Stimulated activated CD8-positive, alpha-beta memory T cell treated with anti-CD3 and anti-CD28 coated beads, Interleukin-7, amount 100 ng/mL, for 24 hours (primary cell): ENCODE results near the gene EGFL6.
"Not testable (repeated sequence)": the region's sequence is repeated elsewhere in the genome, so short reads cannot be mapped to it uniquely, and the experiment has no call there.

Experiments
- DNase-seq: peaks from one replicate; pipeline ENCODE4 v3.0.0-alpha.2; 2020; ENCODE audit warnings: low read depth

Gene EGFL6

DNA sequence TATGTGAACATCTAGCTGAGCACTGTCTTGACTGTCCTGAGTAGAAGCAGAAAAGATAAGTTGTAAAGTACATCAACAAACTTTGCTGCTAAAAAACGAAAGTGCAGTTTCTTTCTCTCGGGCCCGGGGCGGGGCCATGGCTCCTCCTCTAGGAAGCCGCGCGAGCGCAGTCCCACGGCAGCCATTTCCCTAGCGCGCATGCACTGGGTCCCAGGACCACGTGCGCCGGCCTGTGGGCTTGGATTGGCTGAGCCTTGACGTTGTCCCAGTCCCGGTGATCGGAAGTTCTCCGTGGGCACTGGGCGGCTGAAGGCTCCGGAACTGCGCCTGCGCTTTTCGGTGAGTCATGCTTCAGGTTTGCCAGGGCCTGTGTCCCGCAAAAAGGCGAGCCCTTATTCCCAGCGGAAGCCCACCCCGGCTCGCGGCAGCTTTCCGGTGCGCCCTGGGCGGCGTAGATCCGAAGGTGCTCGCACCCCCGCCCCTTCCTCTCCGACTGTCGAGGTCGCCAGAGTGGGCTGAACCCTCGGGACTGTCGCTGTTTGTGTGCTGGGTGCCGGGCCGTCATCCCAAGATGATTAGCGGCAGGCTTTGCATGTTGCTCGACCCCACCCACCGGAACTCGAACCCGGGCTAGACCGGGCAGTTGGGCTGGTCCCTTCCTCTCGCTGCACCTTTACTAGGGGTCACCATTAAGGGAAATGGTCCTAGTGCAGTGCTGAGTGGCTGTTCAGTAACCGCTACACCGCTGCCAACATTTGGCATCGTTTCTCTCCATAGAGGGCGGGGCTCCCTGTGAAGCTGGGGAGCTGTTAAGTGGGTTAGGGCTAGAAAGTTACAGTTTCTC, 83.7 kb downstream of the EGFL6 start, which contains the start of gene TCEANC:
TCEANC (plus strand) TSS at position 292 of the 844 bp plus-strand sequence. CDS start 9,368 bp downstream, outside the sequence.
- peak; percentile 78 for DNase-seq

DNA sequence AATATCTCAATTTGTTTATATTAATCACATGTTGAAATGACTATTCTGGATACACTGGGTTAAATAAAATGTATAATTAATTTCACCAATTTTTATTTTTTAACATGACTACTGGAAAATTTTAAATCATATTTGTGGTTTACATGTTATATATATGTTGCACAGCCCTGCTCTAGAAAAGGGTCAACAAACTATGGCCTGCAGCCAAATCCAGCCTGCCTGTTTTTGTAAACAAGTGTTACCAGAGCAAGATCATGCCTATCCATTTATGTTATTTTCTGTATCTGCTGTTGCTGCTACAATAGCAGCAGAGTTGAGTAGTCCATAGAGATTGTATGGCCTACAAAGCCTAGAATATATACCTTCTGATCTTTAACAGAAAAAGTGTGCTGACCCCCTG, 84.7 kb downstream of the EGFL6 start:
- DNase-seq = no peak

DNA sequence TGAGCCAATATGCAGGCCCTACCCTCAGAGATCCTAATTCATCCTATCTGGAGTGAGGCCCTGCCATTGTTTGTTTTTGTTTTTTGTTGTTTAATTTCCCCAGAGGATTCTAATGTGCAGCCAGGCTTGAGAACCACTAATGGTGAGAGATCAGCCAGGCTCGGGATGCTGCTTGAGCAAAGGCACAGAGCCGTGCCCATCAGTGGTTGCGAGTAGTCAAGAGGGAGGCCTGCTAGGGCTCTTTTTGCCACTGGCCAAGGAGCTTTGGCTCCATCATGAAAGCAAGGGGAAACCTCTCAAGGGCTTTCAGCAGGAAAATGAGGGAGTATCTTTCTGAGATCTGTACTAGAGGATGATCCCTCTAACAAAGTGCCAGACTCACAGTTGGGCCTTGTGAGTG, 86.3 kb downstream of the EGFL6 start:
- no peak for DNase-seq

DNA sequence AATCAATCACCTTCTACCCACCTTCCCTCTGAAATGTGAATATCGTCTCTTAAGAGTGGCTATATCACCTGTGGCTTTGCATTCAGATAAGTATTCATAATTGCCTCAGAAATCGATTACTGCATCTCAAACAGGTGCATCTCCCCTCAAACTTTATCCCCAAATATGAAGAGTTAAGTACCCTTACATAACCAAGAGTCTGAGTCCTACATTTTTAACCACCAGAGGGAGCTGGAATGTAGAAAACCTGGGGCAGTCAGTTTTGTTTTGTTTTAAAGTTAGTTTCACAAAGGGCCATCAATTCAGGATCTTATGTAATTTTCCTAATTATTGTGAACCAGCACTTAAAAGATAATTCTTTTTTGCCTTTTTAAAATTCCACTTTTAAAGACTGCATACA, 89.2 kb downstream of the EGFL6 start:
- no peak for DNase-seq

GRCh38 chrX:13659063-13659462, 89.7 kb downstream of the EGFL6 start:
- DNase-seq = no peak

- no peak for DNase-seq
Measured at GRCh38 chrX:13661735-13662288, 92.4 kb downstream of the EGFL6 start.

DNA sequence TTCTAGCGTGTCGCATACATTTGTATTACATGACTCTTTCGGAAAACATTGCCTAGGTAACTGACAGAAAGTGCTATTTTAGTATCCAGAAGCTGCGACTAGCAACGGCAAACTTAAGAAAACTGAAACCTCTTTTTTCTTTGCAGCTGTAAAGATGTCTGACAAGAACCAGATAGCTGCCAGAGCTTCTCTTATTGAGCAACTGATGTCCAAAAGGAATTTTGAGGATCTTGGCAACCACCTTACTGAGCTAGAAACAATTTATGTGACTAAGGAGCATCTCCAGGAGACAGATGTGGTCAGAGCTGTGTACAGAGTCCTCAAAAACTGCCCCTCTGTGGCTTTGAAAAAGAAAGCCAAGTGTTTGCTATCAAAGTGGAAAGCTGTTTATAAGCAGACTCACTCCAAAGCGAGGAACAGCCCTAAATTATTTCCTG, 93.0 kb downstream of the EGFL6 start:
- DNase-seq = no peak

GRCh38 chrX:13664020-13664419, 94.6 kb downstream of the EGFL6 start:
- no peak for DNase-seq

- no peak for DNase-seq
Measured at GRCh38 chrX:13666836-13667235, 97.4 kb downstream of the EGFL6 start.

- no peak for DNase-seq
Measured at GRCh38 chrX:13667919-13668318, 98.5 kb downstream of the EGFL6 start.

DNA sequence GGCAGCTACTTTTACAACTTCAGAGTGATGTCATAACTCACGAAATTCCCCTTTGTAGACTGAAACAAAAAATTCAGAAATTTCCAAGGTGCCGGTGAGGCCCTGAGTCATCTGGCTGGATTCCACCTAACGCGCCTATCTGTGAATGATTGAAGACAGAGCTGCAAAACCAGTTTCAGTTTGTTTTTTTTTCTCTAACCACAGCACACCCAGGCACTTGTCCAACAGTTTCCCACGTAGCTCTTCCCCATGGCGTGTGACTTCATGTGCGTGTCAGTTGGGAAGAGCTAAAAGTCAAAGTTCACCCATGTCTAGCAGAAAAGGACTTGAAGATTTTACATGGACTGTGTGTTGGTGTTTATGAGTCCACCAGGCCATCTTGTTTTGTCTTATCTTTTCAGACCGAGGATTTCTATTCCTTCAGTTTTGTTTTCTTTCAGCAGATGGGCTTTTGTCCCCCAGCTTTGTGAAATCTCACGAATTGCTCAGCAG, 99.9 kb downstream of the EGFL6 start:
- no peak for DNase-seq

DNA sequence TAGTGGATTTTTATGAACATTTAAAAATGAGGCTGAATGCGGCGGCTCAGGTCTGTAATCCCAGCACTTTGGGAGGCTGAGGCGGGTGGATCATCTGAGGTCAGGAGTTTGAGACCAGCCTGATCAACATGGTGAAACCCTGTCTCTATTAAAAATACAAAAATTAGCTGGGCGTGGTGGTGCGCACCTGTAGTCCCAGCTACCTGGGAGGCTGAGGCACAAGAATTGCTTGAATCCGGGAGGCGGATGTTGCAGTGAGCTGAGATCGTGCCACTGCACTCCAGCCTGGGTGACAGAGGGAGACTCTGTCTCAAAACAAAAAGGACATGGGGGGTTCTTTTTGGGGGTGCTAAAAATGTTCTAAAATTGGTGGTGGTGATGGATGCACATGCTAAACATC, 100.4 kb downstream of the EGFL6 start:
- not testable (repeated sequence) for DNase-seq

DNA sequence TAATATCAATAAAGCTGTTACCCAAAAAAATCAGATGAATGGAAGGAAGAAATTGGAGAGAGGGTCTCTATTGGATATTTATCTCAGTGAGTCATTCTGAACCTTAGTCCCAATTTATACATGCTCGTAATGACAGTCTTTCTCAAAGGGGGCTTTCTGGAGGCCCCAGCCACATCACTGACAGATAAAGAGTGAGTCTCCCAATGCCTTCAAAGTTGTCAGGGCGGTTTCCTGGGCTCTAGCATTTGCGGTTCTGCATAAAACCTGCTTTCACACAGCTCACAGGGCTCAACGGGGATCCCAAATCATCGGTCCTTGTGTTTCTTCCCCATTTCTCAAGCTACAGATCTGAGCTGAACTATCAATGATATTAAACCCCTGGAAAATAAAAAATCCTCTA, 100.8 kb downstream of the EGFL6 start:
- no peak for DNase-seq

DNA sequence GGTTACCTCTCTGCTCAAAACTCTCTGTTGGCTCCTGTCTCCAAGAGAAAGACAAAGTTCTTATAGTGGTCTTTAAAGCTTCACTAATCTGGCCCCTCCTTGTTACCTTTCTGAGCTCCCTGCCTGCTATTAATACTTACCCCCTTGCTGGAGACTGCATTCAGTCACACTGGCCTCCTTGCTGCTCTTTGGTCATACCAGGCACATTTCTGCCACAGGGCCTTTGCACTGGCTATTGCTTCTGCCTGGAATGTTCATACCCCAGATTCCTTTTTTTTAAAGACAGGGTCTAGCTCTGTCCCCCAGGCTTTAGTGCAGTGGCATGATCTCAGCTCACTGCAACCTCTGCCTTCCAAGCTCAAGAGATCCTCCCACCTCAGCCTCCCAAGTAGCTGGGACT, 103.6 kb downstream of the EGFL6 start:
- DNase-seq = no peak

DNA sequence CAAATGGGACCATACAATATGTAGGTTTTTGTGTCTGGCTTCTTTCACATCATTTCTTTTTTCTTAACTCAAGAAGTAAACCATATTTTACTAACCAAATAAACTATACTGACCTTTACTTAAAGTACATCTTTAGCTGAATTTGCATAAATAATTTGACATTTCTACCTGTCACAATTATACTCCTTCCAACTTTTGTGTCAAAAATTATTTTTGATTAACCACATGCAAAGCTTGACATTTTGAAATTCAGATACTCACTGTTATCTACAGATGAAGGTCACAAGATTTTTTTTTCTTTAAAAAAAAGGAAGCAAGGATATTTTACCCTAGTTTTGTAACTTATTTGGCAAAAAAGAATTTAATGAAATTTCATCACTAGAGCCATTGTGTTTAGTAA, 107.5 kb downstream of the EGFL6 start:
- DNase-seq = no peak

- not testable (repeated sequence) for DNase-seq
Measured at GRCh38 chrX:13679700-13680099, 110.3 kb downstream of the EGFL6 start.

DNA sequence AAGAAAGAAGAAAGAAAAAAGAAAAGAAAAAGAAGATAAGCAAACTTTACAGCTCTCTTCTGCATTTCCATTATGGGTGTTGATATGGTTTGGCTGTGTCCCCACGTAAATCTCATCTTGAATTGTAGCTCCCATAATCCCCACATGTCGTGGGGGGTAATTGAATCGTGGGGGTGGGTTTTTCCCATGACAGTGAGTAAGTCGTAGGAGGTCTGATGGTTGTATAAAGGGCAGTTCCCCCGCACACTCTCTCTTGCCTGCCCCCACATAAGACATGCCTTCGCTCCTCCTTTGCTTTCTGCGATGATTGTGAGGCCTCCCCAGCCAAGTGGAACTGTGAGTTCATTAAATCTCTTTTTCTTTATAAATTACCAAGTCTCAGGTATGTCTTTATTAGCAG, 112.2 kb downstream of the EGFL6 start:
- no peak for DNase-seq
